Measurements from ENCODE around the gene TAX1BP1. TPM values are rescaled to one million over a fixed set of nuclear protein-coding genes. Genes with fewer than 3 reads are reported as not detected.

TAX1BP1 gene
- total RNA-seq, 1 experiment from 2014 or later = 95.9 TPM

GRCh38 chr7:27759491-27759890 is 19.5 kb downstream of the TAX1BP1 start:
- CTCF ChIA-PET = no interaction called here
- intact Hi-C loops (cut with micrococcal nuclease) = no loop called here
- DNase-seq (ENCODE audit: unreplicated experiment) = no peak

GRCh38 chr7:27762062-27762461 is 22.1 kb downstream of the TAX1BP1 start:
- no TSS peak for BruUV-seq (replicated peaks)
- no peak for DNase-seq (ENCODE audit: unreplicated experiment)
- CTCF ChIA-PET = interaction anchor here (0.6 to 6.3 kb wide), 4 partner anchors 10 to 283 kb away, joined by 3 to 51 read pairs (median 4); no protein-coding TSS in a partner anchor
- peaks cover 59% of the 10 kb centered on the region for H3K36me3 Mint-ChIP-seq (ENCODE audit: insufficient read depth, unreplicated experiment)
- no peak for TF ChIP-seq CTCF (IDR thresholded peaks at IDR 0.05; ENCODE audit: unreplicated experiment)
- no peak overlapping the region for H3K27ac Mint-ChIP-seq (ENCODE audit: low read depth, unreplicated experiment)
- intact Hi-C loops (cut with micrococcal nuclease) = no loop called here
- POLR2A ChIA-PET = interaction anchor here (0.6 to 0.9 kb wide), 2 partner anchors 16 to 59 kb away, joined by 4 read pairs; no protein-coding TSS in a partner anchor
- peaks cover 5% of the 10 kb centered on the region for H3K4me1 Mint-ChIP-seq (ENCODE audit: insufficient read depth, unreplicated experiment)
- no peak overlapping the region for H3K4me3 Mint-ChIP-seq (ENCODE audit: unreplicated experiment)
- no peaks in the 10 kb centered on the region for H3K9me3 Mint-ChIP-seq (ENCODE audit: unreplicated experiment)
- no peaks in the 10 kb centered on the region for H3K27me3 Mint-ChIP-seq (ENCODE audit: insufficient read depth, unreplicated experiment)

More at GRCh38 chr7:27759491-27759890, 19.5 kb downstream of the TAX1BP1 start:
- Mint-ChIP-seq H3K27me3 (ENCODE audit: insufficient read depth, unreplicated experiment) (no peaks in the 10 kb centered on the region), H3K4me3 (ENCODE audit: unreplicated experiment) (no peak overlapping the region), H3K27ac (ENCODE audit: low read depth, unreplicated experiment) (no peak overlapping the region), H3K9me3 (ENCODE audit: unreplicated experiment) (no peaks in the 10 kb centered on the region), H3K4me1 (ENCODE audit: insufficient read depth, unreplicated experiment) (peaks cover 5% of the 10 kb centered on the region), H3K36me3 (ENCODE audit: insufficient read depth, unreplicated experiment) (peaks cover 56% of the 10 kb centered on the region)
- BruUV-seq (replicated peaks) = no TSS peak
- POLR2A ChIA-PET = interaction anchor here (1.1 to 1.4 kb wide), 2 partner anchors 14 to 19 kb away, joined by 3 read pairs; no protein-coding TSS in a partner anchor
- TF ChIP-seq CTCF (IDR thresholded peaks at IDR 0.05; ENCODE audit: unreplicated experiment) = no peak

GRCh38 chr7:27763983-27764508 is 24.1 kb downstream of the TAX1BP1 start:
- Mint-ChIP-seq H3K36me3 (ENCODE audit: insufficient read depth, unreplicated experiment) (peaks cover 46% of the 10 kb centered on the region), H3K27me3 (ENCODE audit: insufficient read depth, unreplicated experiment) (no peaks in the 10 kb centered on the region), H3K27ac (ENCODE audit: low read depth, unreplicated experiment) (no peak overlapping the region), H3K4me1 (ENCODE audit: insufficient read depth, unreplicated experiment) (peaks cover 5% of the 10 kb centered on the region), H3K9me3 (ENCODE audit: unreplicated experiment) (no peaks in the 10 kb centered on the region), H3K4me3 (ENCODE audit: unreplicated experiment) (no peak overlapping the region)
- BruUV-seq (replicated peaks) = no TSS peak
- no peak for TF ChIP-seq CTCF (IDR thresholded peaks at IDR 0.05; ENCODE audit: unreplicated experiment)
- intact Hi-C loops (cut with micrococcal nuclease) = no loop called here
- ChIA-PET POLR2A (interaction anchor here (0.6 to 1.0 kb wide), 4 partner anchors 7 to 108 kb away, joined by 3 to 5 read pairs (median 4); no protein-coding TSS in a partner anchor), CTCF (interaction anchor here (0.6 to 6.3 kb wide), 5 partner anchors 11 to 310 kb away, joined by 3 to 51 read pairs (median 6); no protein-coding TSS in a partner anchor)
- DNase-seq (ENCODE audit: unreplicated experiment) = no peak

GRCh38 chr7:27765841-27766240 is 25.9 kb downstream of the TAX1BP1 start:
- Mint-ChIP-seq H3K27me3 (ENCODE audit: insufficient read depth, unreplicated experiment) (no peaks in the 10 kb centered on the region), H3K36me3 (ENCODE audit: insufficient read depth, unreplicated experiment) (peaks cover 37% of the 10 kb centered on the region), H3K4me3 (ENCODE audit: unreplicated experiment) (no peak overlapping the region), H3K4me1 (ENCODE audit: insufficient read depth, unreplicated experiment) (peaks cover 10% of the 10 kb centered on the region), H3K9me3 (ENCODE audit: unreplicated experiment) (no peaks in the 10 kb centered on the region), H3K27ac (ENCODE audit: low read depth, unreplicated experiment) (no peak overlapping the region)
- ChIA-PET POLR2A (interaction anchor here (0.6 to 1.0 kb wide), 3 partner anchors 17 to 128 kb away, joined by 3 to 4 read pairs (median 4); no protein-coding TSS in a partner anchor), CTCF (interaction anchor here (0.7 to 6.3 kb wide), 5 partner anchors 9 to 719 kb away, joined by 3 to 51 read pairs (median 5); no protein-coding TSS in a partner anchor)
- no peak for DNase-seq (ENCODE audit: unreplicated experiment)
- no TSS peak for BruUV-seq (replicated peaks)
- intact Hi-C loops (cut with micrococcal nuclease) = no loop called here
- TF ChIP-seq CTCF (IDR thresholded peaks at IDR 0.05; ENCODE audit: unreplicated experiment) = no peak

Measured in MCF 10A (cell line).